ENCODE measurements around the gene AHSG. TPM values are rescaled to one million over a fixed set of nuclear protein-coding genes. Genes with fewer than 3 reads are reported as not detected.

AHSG gene
- total RNA-seq, 1 donor from 2014 or later, result 0.53 TPM

DNA sequence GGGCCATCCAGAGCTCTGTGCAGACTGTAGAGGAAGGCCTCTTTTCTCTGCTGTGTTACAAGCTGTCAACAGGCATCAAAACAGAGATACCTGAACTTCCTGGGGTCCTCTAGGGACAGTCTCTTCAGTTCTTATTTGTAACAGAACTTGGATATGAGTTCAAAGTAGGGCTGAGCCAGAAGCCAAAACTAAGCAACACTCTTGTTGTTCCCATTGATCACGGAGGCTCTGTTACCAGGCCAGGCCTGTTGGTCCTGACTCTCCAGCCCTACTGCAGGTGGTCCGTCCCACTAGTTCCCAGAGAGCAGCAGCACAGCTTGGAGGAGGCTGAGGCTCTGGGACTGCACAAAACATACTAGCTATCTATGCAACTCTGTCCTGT lies 13.1 kb upstream of the AHSG start:
- intact Hi-C loops (cut with DNase I), result no loop called here
- TF ChIP-seq, protein P1, sequence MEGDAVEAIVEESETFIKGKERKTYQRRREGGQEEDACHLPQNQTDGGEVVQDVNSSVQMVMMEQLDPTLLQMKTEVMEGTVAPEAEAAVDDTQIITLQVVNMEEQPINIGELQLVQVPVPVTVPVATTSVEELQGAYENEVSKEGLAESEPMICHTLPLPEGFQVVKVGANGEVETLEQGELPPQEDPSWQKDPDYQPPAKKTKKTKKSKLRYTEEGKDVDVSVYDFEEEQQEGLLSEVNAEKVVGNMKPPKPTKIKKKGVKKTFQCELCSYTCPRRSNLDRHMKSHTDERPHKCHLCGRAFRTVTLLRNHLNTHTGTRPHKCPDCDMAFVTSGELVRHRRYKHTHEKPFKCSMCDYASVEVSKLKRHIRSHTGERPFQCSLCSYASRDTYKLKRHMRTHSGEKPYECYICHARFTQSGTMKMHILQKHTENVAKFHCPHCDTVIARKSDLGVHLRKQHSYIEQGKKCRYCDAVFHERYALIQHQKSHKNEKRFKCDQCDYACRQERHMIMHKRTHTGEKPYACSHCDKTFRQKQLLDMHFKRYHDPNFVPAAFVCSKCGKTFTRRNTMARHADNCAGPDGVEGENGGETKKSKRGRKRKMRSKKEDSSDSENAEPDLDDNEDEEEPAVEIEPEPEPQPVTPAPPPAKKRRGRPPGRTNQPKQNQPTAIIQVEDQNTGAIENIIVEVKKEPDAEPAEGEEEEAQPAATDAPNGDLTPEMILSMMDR (IDR thresholded peaks at IDR 0.05), result no peak
- H3K4me1 ChIP-seq, result no peaks in the 10 kb centered on the region

DNA sequence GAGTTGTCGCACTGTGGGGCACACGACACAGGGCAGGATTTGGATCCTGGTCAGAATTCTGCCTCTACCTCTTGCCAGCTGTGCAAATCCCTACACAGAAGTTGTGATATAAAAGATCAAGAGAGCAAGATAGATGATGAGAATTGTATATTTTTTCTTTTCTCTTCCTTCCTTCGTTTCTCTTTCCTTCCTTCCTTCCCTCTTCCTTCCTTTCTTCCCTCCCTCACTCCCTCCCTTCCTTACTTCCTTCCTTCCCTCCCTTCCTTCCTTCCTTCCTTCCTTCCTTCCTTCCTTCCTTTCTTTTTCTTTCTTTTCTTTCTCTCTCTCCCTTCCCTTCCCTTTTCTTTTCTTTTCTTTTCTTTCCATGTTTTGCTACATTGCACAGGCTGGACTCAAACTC lies 12.0 kb upstream of the AHSG start:
- Histone ChIP-seq H3K27ac (no peak overlapping the region), H3K4me1 (no peaks in the 10 kb centered on the region), H3K36me3 (no peaks in the 10 kb centered on the region), H3K27me3 (no peaks in the 10 kb centered on the region), H3K9me3 (no peaks in the 10 kb centered on the region), H3K4me3 (no peak overlapping the region)
- intact Hi-C loops (cut with DNase I), result no loop called here
- TF ChIP-seq, protein P1 (IDR thresholded peaks at IDR 0.05), result no peak
- DNase-seq (ENCODE audit: low spot score in 2 of 2), result no peak

More for the DNA sequence above, 13.1 kb upstream of the AHSG start:
- no peak overlapping the region for H3K4me3 ChIP-seq
- no peak overlapping the region for H3K27ac ChIP-seq
- H3K36me3 ChIP-seq, result no peaks in the 10 kb centered on the region
- H3K9me3 ChIP-seq, result no peaks in the 10 kb centered on the region
- H3K27me3 ChIP-seq, result no peaks in the 10 kb centered on the region
- DNase-seq (ENCODE audit: low spot score in 2 of 2), result no peak

DNA sequence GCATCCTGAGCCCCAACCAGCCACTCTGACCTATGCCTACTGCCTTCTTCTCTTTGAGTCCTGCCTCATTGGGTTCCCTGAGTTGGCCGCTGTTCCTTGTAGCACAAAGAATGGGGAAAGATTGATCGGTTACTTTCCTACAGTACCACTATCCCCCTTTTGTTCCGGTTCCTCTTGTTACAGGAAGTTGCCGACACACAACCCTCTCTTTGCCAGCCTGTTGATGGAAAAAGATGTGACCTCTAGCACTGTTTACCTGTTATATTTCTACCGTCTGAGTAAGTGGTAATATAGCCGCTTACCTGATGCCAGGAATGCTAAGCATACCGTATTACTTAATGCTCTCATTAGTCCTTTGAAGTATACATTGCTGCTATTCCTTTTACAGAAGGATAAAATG lies 9.7 kb upstream of the AHSG start:
- Histone ChIP-seq H3K4me1 (peaks cover 0 to 3% of the 10 kb centered on the region in 2 donors), H3K27ac (no peak overlapping the region), H3K9me3 (no peaks in the 10 kb centered on the region), H3K27me3 (no peaks in the 10 kb centered on the region), H3K4me3 (no peak overlapping the region), H3K36me3 (no peaks in the 10 kb centered on the region)
- DNase-seq (ENCODE audit: low spot score in 2 of 2), result no peak
- intact Hi-C loops (cut with DNase I), result no loop called here
- TF ChIP-seq, protein P1 (IDR thresholded peaks at IDR 0.05), result no peak

DNA sequence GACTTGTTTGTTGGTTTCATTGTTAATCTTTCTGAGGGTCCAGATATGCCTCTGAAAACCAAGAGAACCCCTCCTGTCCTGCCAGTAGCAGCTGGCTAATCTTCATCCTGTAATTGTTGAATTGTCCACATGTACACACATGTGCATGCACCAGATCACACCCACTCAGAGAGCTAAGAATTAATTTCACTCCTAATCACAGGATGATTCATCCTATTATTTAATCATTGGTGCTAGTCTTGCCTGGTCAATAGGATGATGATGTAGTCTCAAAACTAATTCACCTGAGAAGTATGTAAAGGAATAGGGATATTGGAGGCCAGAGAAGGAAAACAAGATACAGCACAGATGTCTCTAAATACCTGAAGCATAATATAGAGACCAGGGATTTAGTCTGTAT lies 7.8 kb upstream of the AHSG start:
- no peak for DNase-seq (ENCODE audit: low spot score in 2 of 2)
- Histone ChIP-seq H3K4me3 (no peak overlapping the region), H3K4me1 (peaks cover 0 to 3% of the 10 kb centered on the region in 2 donors), H3K36me3 (no peaks in the 10 kb centered on the region), H3K27ac (no peak overlapping the region), H3K27me3 (no peaks in the 10 kb centered on the region), H3K9me3 (no peaks in the 10 kb centered on the region)
- TF ChIP-seq, protein P1 (IDR thresholded peaks at IDR 0.05), result no peak
- intact Hi-C loops (cut with DNase I), result no loop called here

DNA sequence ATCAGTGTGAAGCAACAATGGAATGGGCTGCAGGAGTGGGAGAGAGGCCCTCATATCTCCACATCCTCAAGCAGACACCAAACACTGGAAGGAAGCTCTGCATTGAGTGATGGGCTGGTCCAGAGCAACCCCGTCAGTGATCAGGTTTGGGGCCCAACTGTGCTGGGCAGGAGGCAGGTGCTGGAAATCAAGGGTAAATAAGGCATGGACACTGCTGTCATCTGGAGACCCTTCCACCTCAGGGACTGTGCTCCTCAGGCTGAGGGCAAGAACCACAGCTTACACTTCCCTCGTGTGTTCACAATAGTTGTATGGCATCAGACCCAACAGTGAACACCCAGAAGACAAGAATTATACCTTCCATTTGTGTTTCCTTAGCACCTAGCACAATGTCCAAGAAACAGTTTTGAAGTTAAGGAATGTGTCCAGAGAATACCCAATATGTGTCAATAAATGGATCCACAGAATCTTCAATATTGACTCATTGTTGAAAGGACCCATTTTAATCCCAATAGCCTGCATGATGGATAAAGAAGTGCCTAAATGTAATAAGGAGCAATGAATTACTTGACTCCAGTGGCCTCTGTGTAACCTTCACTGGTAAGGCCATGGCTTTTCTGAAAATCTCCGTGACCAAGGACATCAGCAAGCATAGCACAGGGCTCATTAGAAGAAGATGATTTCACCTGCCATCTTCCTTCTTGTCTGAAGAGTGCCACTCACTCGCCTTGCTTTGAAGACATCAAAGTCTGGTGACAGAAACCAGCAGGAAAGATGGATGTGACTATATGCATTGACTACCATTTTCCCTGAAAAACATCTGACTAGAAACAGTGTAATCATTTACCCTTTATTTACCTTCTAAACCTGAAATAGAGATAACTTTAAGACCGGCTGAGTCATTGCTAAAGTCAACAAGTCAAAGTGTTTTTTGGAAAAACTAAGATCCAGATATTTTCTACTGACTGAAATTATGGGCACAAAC lies 7.0 kb upstream of the AHSG start:
- Histone ChIP-seq H3K36me3 (no peaks in the 10 kb centered on the region), H3K27ac (no peak overlapping the region), H3K9me3 (no peaks in the 10 kb centered on the region), H3K4me1 (peaks cover 0 to 3% of the 10 kb centered on the region in 2 donors), H3K27me3 (no peaks in the 10 kb centered on the region), H3K4me3 (no peak overlapping the region)
- TF ChIP-seq, protein P1 (IDR thresholded peaks at IDR 0.05), result no peak
- intact Hi-C loops (cut with DNase I), result no loop called here
- no peak for DNase-seq (ENCODE audit: low spot score in 2 of 2)
